H1 (cell line): Measurements from ENCODE around the gene ELMO1. TPM values are rescaled to one million over a fixed set of nuclear protein-coding genes. Genes with fewer than 3 reads are reported as not detected.

ENCODE experiments used
- CTCF ChIA-PET: fragments of 300-600 bp; sonication (Branson Sonifier 250); formaldehyde crosslinking; loops from one replicate; lab custom pipeline; 2021; ENCODE audit not compliant: partially characterized antibody; lab: Charles Lee
- POLR2A ChIA-PET: fragments of 300-600 bp; sonication (Branson Sonifier 250); formaldehyde crosslinking; loops from one replicate; lab custom pipeline; 2021; ENCODE audit warnings: inconsistent platforms; ENCODE audit not compliant: partially characterized antibody; lab: Charles Lee
- DNase-seq, 2 experiments: peaks; one replicate each; pipeline versions ENCODE4 v3.0.0 to v3.0.0-alpha.2; 2010 to 2022; ENCODE audit warnings: low spot score in 2 of 2, low read depth in 1 of 2, mixed read lengths in 1 of 2
- FAIRE-seq: peaks from 2 replicates; lab custom pipeline; 2011; peaks lifted over from hg19 to GRCh38; lab: Jason Lieb, UNC
- H2AFZ ChIP-seq: 2 replicates; pipeline ENCODE4 v1.8.1; 2012; ENCODE audit warnings: low read length, inconsistent platforms
- H2AK5ac ChIP-seq: 2 replicates; pipeline ENCODE4 v1.6.1; 2013; ENCODE audit warnings: low read depth, low read length
- H2BK120ac ChIP-seq: replicated peaks from 2 replicates; pipeline ENCODE3; 2013; ENCODE audit warnings: low read depth, low read length, inconsistent platforms
- H2BK12ac ChIP-seq: 2 replicates; pipeline ENCODE4 v1.6.1; 2013; ENCODE audit warnings: low read depth, low read length
- H2BK15ac ChIP-seq: 2 replicates; pipeline ENCODE4 v1.6.1; 2013; ENCODE audit warnings: low read length
- H2BK20ac ChIP-seq: 2 replicates; pipeline ENCODE4 v1.6.1; 2013; ENCODE audit warnings: low read length
- H2BK5ac ChIP-seq: 2 replicates; pipeline ENCODE4 v1.6.1; 2013; ENCODE audit warnings: low read depth, low read length
- H3K14ac ChIP-seq: 2 replicates; pipeline ENCODE4 v1.6.1; 2013; ENCODE audit warnings: inconsistent platforms; ENCODE audit not compliant: insufficient read length
- H3K18ac ChIP-seq: 2 replicates; pipeline ENCODE4 v1.6.1; 2013; ENCODE audit warnings: low read length; ENCODE audit errors: extremely low read depth
- H3K23ac ChIP-seq: 2 replicates; pipeline ENCODE4 v1.6.1; 2013; ENCODE audit warnings: inconsistent platforms; ENCODE audit not compliant: insufficient read length
- H3K23me2 ChIP-seq: 2 replicates; pipeline ENCODE4 v1.6.1; 2013; ENCODE audit warnings: low read depth, low read length
- H3K27ac ChIP-seq: 2 replicates; pipeline ENCODE4 v1.6.1; 2011; ENCODE audit warnings: low read depth, low read length, inconsistent platforms
- H3K27me3 ChIP-seq, 4 experiments: replicated peaks in 1 of 4; 1 replicate in 1 of 4; 2 replicates in 3 of 4; pipeline versions ENCODE4 v1.6.1 to v1.8.1; 2011 to 2013; ENCODE audit warnings: low read length in 3 of 4, mild to moderate bottlenecking in 3 of 4, inconsistent platforms in 2 of 4, mixed read lengths in 2 of 4, moderate library complexity in 1 of 4; ENCODE audit not compliant: control insufficient read depth in 3 of 4, insufficient read depth in 3 of 4; ENCODE audit errors: extremely low read depth in 1 of 4
- H3K36me3 ChIP-seq, 4 experiments: 2 replicates each; pipeline versions ENCODE4 v1.6.1 to v1.8.1; 2011 to 2013; ENCODE audit warnings: mild to moderate bottlenecking in 4 of 4, low read length in 3 of 4, moderate library complexity in 2 of 4, control low read depth in 1 of 4, inconsistent platforms in 1 of 4; ENCODE audit not compliant: insufficient read depth in 4 of 4, control insufficient read depth in 2 of 4
- H3K4ac ChIP-seq: replicated peaks from 2 replicates; pipeline ENCODE3; 2013; ENCODE audit warnings: low read length, low read depth, mixed read lengths, inconsistent platforms; ENCODE audit not compliant: insufficient read length
- H3K4me1 ChIP-seq, 4 experiments: replicated peaks in 1 of 4; 1 replicate in 1 of 4; 2 replicates in 3 of 4; pipeline versions ENCODE4 v1.6.1 to v1.8.1; 2011 to 2013; ENCODE audit warnings: low read length in 3 of 4, inconsistent platforms in 2 of 4, mixed read lengths in 1 of 4; ENCODE audit not compliant: insufficient read depth in 4 of 4, control insufficient read depth in 3 of 4
- H3K4me2 ChIP-seq, 2 experiments: 2 replicates each; pipeline versions ENCODE4 v1.6.1 to v1.8.1; 2011 to 2013; ENCODE audit warnings: low read depth in 2 of 2, low read length in 2 of 2, control low read depth in 1 of 2, inconsistent platforms in 1 of 2, mild to moderate bottlenecking in 1 of 2; ENCODE audit not compliant: insufficient read depth in 1 of 2
- H3K4me3 ChIP-seq, 4 experiments: fragments of 200-600, 300-600 bp in 1 of 4; sonication (generic), shearing (Covaris generic), sonication (Bioruptor Twin) in 1 of 4; 2 replicates each; pipeline versions ENCODE4 v1.5.1 to v1.8.1; 2011 to 2016; ENCODE audit warnings: low read length in 4 of 4, low read depth in 3 of 4, control low read depth in 2 of 4, inconsistent platforms in 2 of 4, mild to moderate bottlenecking in 2 of 4, mixed read lengths in 1 of 4, moderate library complexity in 1 of 4; ENCODE audit not compliant: insufficient read depth in 2 of 4; ENCODE audit errors: extremely low read depth in 1 of 4
- H3K56ac ChIP-seq: replicated peaks from 2 replicates; pipeline ENCODE3; 2013; ENCODE audit warnings: low read depth, mild to moderate bottlenecking, mixed read lengths, low read length, inconsistent platforms; ENCODE audit not compliant: insufficient read length
- H3K79me1 ChIP-seq: 2 replicates; pipeline ENCODE4 v1.6.1; 2013; ENCODE audit warnings: low read depth, low read length, control low read depth
- H3K79me2 ChIP-seq, 2 experiments: 2 replicates each; pipeline versions ENCODE4 v1.6.1 to v1.8.1; 2012 to 2013; ENCODE audit warnings: low read length in 2 of 2, mild to moderate bottlenecking in 2 of 2, inconsistent platforms in 1 of 2; ENCODE audit not compliant: insufficient read depth in 2 of 2, control insufficient read depth in 1 of 2
- H3K9ac ChIP-seq, 4 experiments: replicated peaks in 1 of 4; 1 replicate in 1 of 4; 2 replicates in 3 of 4; pipeline versions ENCODE4 v1.6.1 to v1.8.1; 2011 to 2013; ENCODE audit warnings: low read depth in 3 of 4, low read length in 3 of 4, control low read depth in 2 of 4, mild to moderate bottlenecking in 2 of 4, moderate library complexity in 2 of 4, inconsistent platforms in 1 of 4; ENCODE audit errors: extremely low read depth in 1 of 4
- H3K9me3 ChIP-seq, 2 experiments: 2 replicates each; pipeline versions ENCODE4 v1.6.1 to v1.8.1; 2012 to 2013; ENCODE audit warnings: mild to moderate bottlenecking in 2 of 2, moderate library complexity in 2 of 2, control low read depth in 1 of 2, inconsistent platforms in 1 of 2, low read depth in 1 of 2, low read length in 1 of 2, mixed read lengths in 1 of 2; ENCODE audit not compliant: insufficient read depth in 2 of 2
- H4K20me1 ChIP-seq, 2 experiments: replicated peaks in 1 of 2; 2 replicates each; pipeline versions ENCODE3 to v1.8.1; 2011 to 2013; ENCODE audit warnings: inconsistent platforms in 2 of 2, low read length in 2 of 2, mild to moderate bottlenecking in 1 of 2; ENCODE audit not compliant: insufficient read depth in 2 of 2, control insufficient read depth in 1 of 2
- H4K5ac ChIP-seq: 2 replicates; pipeline ENCODE4 v1.6.1; 2013; ENCODE audit warnings: low read length, low read depth, mixed read lengths, inconsistent platforms; ENCODE audit not compliant: insufficient read length
- H4K8ac ChIP-seq: 2 replicates; pipeline ENCODE4 v1.8.0; 2013; ENCODE audit warnings: mild to moderate bottlenecking, moderate library complexity, low read length, inconsistent platforms; ENCODE audit not compliant: insufficient read depth; ENCODE audit errors: extremely low read depth
- H4K91ac ChIP-seq: replicated peaks from 2 replicates; pipeline ENCODE3; 2013; ENCODE audit warnings: low read length, mixed read lengths, inconsistent platforms; ENCODE audit not compliant: insufficient read length
- BCL11A ChIP-seq, 2 experiments: IDR thresholded peaks; one replicate each; pipeline ENCODE4 v1.6.1; 2011; ENCODE audit warnings: low read depth in 2 of 2, low read length in 2 of 2, mild to moderate bottlenecking in 2 of 2
- EGR1 ChIP-seq: IDR thresholded peaks from 2 replicates; pipeline ENCODE4 v1.6.1; 2011; ENCODE audit warnings: low read depth, low read length, borderline replicate concordance
- KDM4A ChIP-seq: IDR thresholded peaks from one replicate; pipeline ENCODE4 v1.7.1; 2012; ENCODE audit warnings: low read depth, mild to moderate bottlenecking, moderate library complexity, low read length, inconsistent platforms; ENCODE audit not compliant: severe bottlenecking
- WGBS, 2 experiments: shearing (Covaris generic) in 1 of 2; methylation state at CpG; one replicate each; pipeline versions ENCODE4 v1.1.6 to v1.1.7; 2013 to 2015; ENCODE audit warnings: low lambda C conversion rate in 2 of 2, mixed read lengths in 2 of 2, inconsistent platforms in 1 of 2, low coverage in 1 of 2, missing lambda C conversion rate in 1 of 2; ENCODE audit not compliant: insufficient replicate concordance in 2 of 2, insufficient coverage in 1 of 2, insufficient read length in 1 of 2; ENCODE audit errors: extremely low coverage in 1 of 2, missing lambda C conversion rate in 1 of 2; 5-methylcytosine and 5-hydroxymethylcytosine counted together
- polyA plus RNA-seq, 7 experiments: library from polyadenylated mRNA; depleted of rRNA in 3 of 7; stranded (reverse) in 5 of 7; unstranded in 2 of 7; fragments of >200 nt in 5 of 7; fragments of 200-250 nt in 2 of 7; gene quantifications; 1 replicate in 5 of 7; 2 replicates in 1 of 7; 4 replicates in 1 of 7; pipeline versions ENCODE4 v1.2.1 to v1.2.3, GENCODE V29; 2011 to 2013; ENCODE audit warnings: missing spikeins in 2 of 7, mixed read lengths in 2 of 7
- total RNA-seq: library from RNA; stranded (reverse); fragmentation: NEBNext Ultra II Directional; extraction: Animal tissue kit (Norgen Biotek cat#: 25700); gene quantifications from 2 replicates; pipeline ENCODE4 v1.2.1, GENCODE V29; 2021

ELMO1 gene
- total and polyA plus RNA-seq, 2 of the 8 experiments (the other 6 are each of a cell fraction or from before 2014, with no cell fraction given), result 18.4 to 21.0 TPM

DNA sequence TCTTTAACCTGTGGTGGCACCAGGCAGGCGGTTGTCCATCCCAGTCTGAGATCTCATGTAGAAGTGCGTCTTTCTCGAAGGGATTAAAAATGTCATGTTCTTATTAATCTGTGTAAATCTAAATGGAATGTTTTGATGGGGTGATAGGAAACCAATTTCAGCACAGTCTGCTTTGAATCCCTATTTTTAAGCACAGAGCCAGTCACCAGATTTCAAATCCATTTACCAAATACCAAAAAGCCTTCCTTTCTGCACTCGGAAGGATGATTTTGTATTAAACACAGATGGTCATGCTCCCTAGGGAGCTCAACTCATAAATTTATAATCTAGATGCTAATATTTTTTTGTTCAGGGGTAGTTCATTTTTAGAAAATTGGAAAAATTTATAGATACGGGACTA lies 563.8 kb downstream of the ELMO1 start:
- no peaks in the 10 kb centered on the region for H3K36me3 ChIP-seq
- H4K20me1 ChIP-seq, result no peaks in the 10 kb centered on the region
- H4K91ac ChIP-seq, result no peak overlapping the region
- H3K23ac ChIP-seq, result no peak overlapping the region
- H4K8ac ChIP-seq, result no peak overlapping the region
- H2AK5ac ChIP-seq, result no peak overlapping the region
- DNase-seq (no peak), FAIRE-seq (no peak)
- H3K18ac ChIP-seq, result no peak overlapping the region
- H2BK15ac ChIP-seq, result no peak overlapping the region
- no peak overlapping the region for H3K4me2 ChIP-seq
- no peak overlapping the region for H2BK20ac ChIP-seq
- ChIA-PET POLR2A (interaction anchor here (1.2 kb wide), 1 partner anchor 10 kb away, joined by 3 read pairs; no protein-coding TSS in a partner anchor), CTCF (interaction anchor here (1.6 kb wide), 1 partner anchor 11 kb away, joined by 4 read pairs; no protein-coding TSS in a partner anchor)
- H3K4me3 ChIP-seq, result no peak overlapping the region
- H3K9me3 ChIP-seq, result no peaks in the 10 kb centered on the region
- no peak overlapping the region for H3K14ac ChIP-seq
- H4K5ac ChIP-seq, result no peak overlapping the region
- H3K23me2 ChIP-seq, result no peaks in the 10 kb centered on the region
- no peaks in the 10 kb centered on the region for H3K79me1 ChIP-seq
- WGBS, 2 experiments, result 89% methylated on average over 5 of the region's 5 CpGs; no CpG with 5 or more reads in 1 of the 2 experiments
- H3K9ac ChIP-seq, result no peak overlapping the region; a peak in 2 of 7 replicates
- H2BK120ac ChIP-seq, result no peak overlapping the region
- no peak overlapping the region for H3K27ac ChIP-seq
- no peak overlapping the region for H2BK5ac ChIP-seq
- no peak overlapping the region for H3K4ac ChIP-seq
- no peak overlapping the region for H3K56ac ChIP-seq
- no peak overlapping the region for H2BK12ac ChIP-seq
- no peaks in the 10 kb centered on the region for H3K27me3 ChIP-seq
- no peak overlapping the region for H2AFZ ChIP-seq
- H3K4me1 ChIP-seq, result 0 out of 7 replicates have a peak, but pooled peaks cover 0 to under 1% (median 0%) of the 10 kb centered on the region in 4 experiments
- H3K79me2 ChIP-seq, result no peaks in the 10 kb centered on the region
- no peak for TF ChIP-seq BCL11A (IDR thresholded peaks at IDR 0.05; ENCODE audit: low read depth in 2 of 2, low read length in 2 of 2)
- TF ChIP-seq EGR1, result no peak
- no peak for TF ChIP-seq KDM4A
